GM23338 (cell line): ENCODE measurements around the gene FHAD1. TPM values are rescaled to one million over a fixed set of nuclear protein-coding genes. Genes with fewer than 3 reads are reported as not detected.

ENCODE experiments used
- ATAC-seq: fragments of 200-7000 bp; cut with Tn5 transposase; 3 replicates; pipeline ENCODE4 v1.9.1; 2020
- DNase-seq: peaks from one replicate; pipeline ENCODE4 v3.0.0-alpha.2; 2015; ENCODE audit warnings: low spot score
- H2AFZ ChIP-seq: fragments of 200-600 bp; sonication (generic); 2 replicates; pipeline ENCODE4 v1.8.0; 2016; ENCODE audit warnings: antibody characterized with exemption, mild to moderate bottlenecking, moderate library complexity
- H3F3A ChIP-seq: fragments of 200-600 bp; sonication (generic); replicated peaks from 2 replicates; pipeline ENCODE4 v1.8.0; 2017; ENCODE audit warnings: antibody characterized with exemption, mixed run types, low read depth
- H3K27ac ChIP-seq: fragments of 200-600 bp; sonication (generic); 2 replicates; pipeline ENCODE4 v1.6.1; 2016; ENCODE audit warnings: low read depth
- H3K27me3 ChIP-seq: fragments of 200-600 bp; sonication (generic); 2 replicates; pipeline ENCODE4 v1.8.0; 2016; ENCODE audit warnings: mild to moderate bottlenecking, mixed run types, moderate library complexity; ENCODE audit not compliant: insufficient read depth
- H3K36me3 ChIP-seq: fragments of 200-600 bp; sonication (generic); 2 replicates; pipeline ENCODE4 v1.8.0; 2016; ENCODE audit warnings: mild to moderate bottlenecking; ENCODE audit not compliant: insufficient read depth
- H3K4me1 ChIP-seq: fragments of 200-600 bp; sonication (generic); 2 replicates; pipeline ENCODE4 v1.8.0; 2016; ENCODE audit warnings: mild to moderate bottlenecking, moderate library complexity; ENCODE audit not compliant: insufficient read depth
- H3K4me2 ChIP-seq: fragments of 200-600 bp; sonication (generic); 2 replicates; pipeline ENCODE4 v1.7.1; 2017; ENCODE audit warnings: mixed run types
- H3K4me3 ChIP-seq: fragments of 200-600 bp; sonication (generic); 2 replicates; pipeline ENCODE4 v1.6.1; 2016; ENCODE audit warnings: mixed run types
- H3K79me2 ChIP-seq: fragments of 200-600 bp; sonication (generic); replicated peaks from 2 replicates; pipeline ENCODE4 v1.8.0; 2017; ENCODE audit warnings: mild to moderate bottlenecking; ENCODE audit not compliant: insufficient read depth
- H3K9me2 ChIP-seq: fragments of 200-600 bp; sonication (generic); 2 replicates; pipeline ENCODE4 v1.8.0; 2017; ENCODE audit not compliant: insufficient read depth
- H4K20me1 ChIP-seq: fragments of 200-600 bp; sonication (generic); replicated peaks from 2 replicates; pipeline ENCODE4 v1.8.0; 2017; ENCODE audit warnings: mild to moderate bottlenecking; ENCODE audit not compliant: insufficient read depth
- H3K27ac Mint-ChIP-seq: 2 replicates; pipeline ENCODE4 v1.8.0; 2020; ENCODE audit warnings: inconsistent platforms, mild to moderate bottlenecking, moderate library complexity, mixed read lengths
- H3K27me3 Mint-ChIP-seq: 3 replicates; pipeline ENCODE4 v1.8.0; 2022; ENCODE audit warnings: low read depth, mild to moderate bottlenecking, moderate library complexity, mixed read lengths, inconsistent platforms; ENCODE audit not compliant: insufficient read depth, poor library complexity
- H3K36me3 Mint-ChIP-seq: 3 replicates; pipeline ENCODE4 v1.8.0; 2021; ENCODE audit warnings: low read depth, mild to moderate bottlenecking, inconsistent platforms, moderate library complexity, mixed read lengths
- H3K4me1 Mint-ChIP-seq: 3 replicates; pipeline ENCODE4 v1.8.0; 2020; ENCODE audit warnings: mild to moderate bottlenecking, inconsistent platforms, mixed read lengths
- H3K4me3 Mint-ChIP-seq: 3 replicates; pipeline ENCODE4 v1.8.0; 2021; ENCODE audit warnings: moderate library complexity, mild to moderate bottlenecking, inconsistent platforms, mixed read lengths
- H3K9me3 Mint-ChIP-seq: 3 replicates; pipeline ENCODE4 v1.8.0; 2020; ENCODE audit warnings: moderate library complexity, mild to moderate bottlenecking, inconsistent platforms, mixed read lengths
- EZH2 ChIP-seq: fragments of 200-600 bp; sonication (generic); IDR thresholded peaks from one replicate; pipeline ENCODE4 v1.8.0; 2017; ENCODE audit warnings: antibody characterized with exemption, mild to moderate bottlenecking, low read depth; ENCODE audit not compliant: unreplicated experiment
- EZH2phosphoT487 ChIP-seq: fragments of 200-600 bp; sonication (generic); IDR thresholded peaks from one replicate; pipeline ENCODE4 v1.8.1; 2018; ENCODE audit warnings: antibody characterized with exemption; ENCODE audit not compliant: unreplicated experiment
- NANOG ChIP-seq: IDR thresholded peaks from 2 replicates; pipeline ENCODE4 v1.6.1; 2016; ENCODE audit warnings: antibody characterized with exemption, borderline replicate concordance
- ZNF462 ChIP-seq: fragments of 250-450 bp; sonication (Bioruptor Pico); IDR thresholded peaks from 2 replicates; pipeline ENCODE4 v1.5.0; 2020; ENCODE audit warnings: mild to moderate bottlenecking, moderate library complexity
- polyA plus RNA-seq: library from polyadenylated mRNA; unstranded; fragments of >200 nt; fragmentation: Nextera tagmentation; extraction: Ambion mirVana; gene quantifications from 2 replicates; pipeline ENCODE4 v1.2.1, GENCODE V29; 2016
- total RNA-seq: library from RNA; depleted of rRNA; stranded (reverse); fragments of >200 nt; shearing (Covaris generic); gene quantifications from 2 replicates; pipeline ENCODE4 v1.2.3, GENCODE V29; 2014

The FHAD1 gene
- total and polyA plus RNA-seq, 2 experiments from 2014 or later = 1.8 to 3.3 TPM

GRCh38 chr1:15344800-15345704, 98.0 kb downstream of the FHAD1 start:
- H3K4me3 Mint-ChIP-seq = no peak overlapping the region
- no peaks in the 10 kb centered on the region for H3F3A ChIP-seq
- H3K4me3 ChIP-seq = no peak overlapping the region
- no peaks in the 10 kb centered on the region for H4K20me1 ChIP-seq
- H3K27ac Mint-ChIP-seq = no peak overlapping the region
- no peaks in the 10 kb centered on the region for H3K4me1 Mint-ChIP-seq
- H3K4me2 ChIP-seq = no peak overlapping the region
- H3K79me2 ChIP-seq = no peaks in the 10 kb centered on the region
- no peaks in the 10 kb centered on the region for H3K27me3 ChIP-seq
- H2AFZ ChIP-seq = no peak overlapping the region
- ATAC-seq (no peak), DNase-seq (no peak)
- H3K9me2 ChIP-seq = no peaks in the 10 kb centered on the region
- no peaks in the 10 kb centered on the region for H3K36me3 ChIP-seq
- TF ChIP-seq EZH2 = no peak
- no peak for TF ChIP-seq NANOG
- TF ChIP-seq EZH2phosphoT487 = no peak
- TF ChIP-seq ZNF462 (CRISPR knock-in tag) = no peak
- H3K9me3 Mint-ChIP-seq = no peaks in the 10 kb centered on the region
- H3K27me3 Mint-ChIP-seq = peaks cover 8% of the 10 kb centered on the region
- no peaks in the 10 kb centered on the region for H3K4me1 ChIP-seq
- no peaks in the 10 kb centered on the region for H3K36me3 Mint-ChIP-seq
- H3K27ac ChIP-seq = no peak overlapping the region
